ENCODE data around the gene HTR2C.
"Not testable (repeated sequence)": the region's sequence is repeated elsewhere in the genome, so short reads cannot be mapped to it uniquely, and the experiment has no call there.

DNA sequence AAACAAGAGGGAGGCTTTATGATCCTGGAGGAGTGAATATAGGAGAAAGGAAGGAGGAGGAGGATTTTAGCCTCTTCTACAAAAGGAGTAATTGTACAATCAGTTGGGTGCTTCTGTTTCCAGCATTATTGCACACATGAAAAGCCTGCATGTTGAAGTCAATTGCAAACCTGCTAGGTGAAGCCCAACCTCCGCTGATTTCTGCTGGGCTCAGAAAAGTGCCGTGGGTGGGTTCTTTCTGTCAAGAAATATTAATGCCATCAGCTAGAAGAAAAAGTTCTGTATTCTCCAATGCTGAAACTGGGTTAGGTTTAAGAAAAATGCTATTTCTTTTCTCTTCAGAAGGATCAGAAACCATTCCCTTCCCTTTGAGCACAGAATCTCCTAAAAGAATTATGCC is 349.4 kb downstream of the HTR2C start:
- TF ChIP-seq, protein P1, sequence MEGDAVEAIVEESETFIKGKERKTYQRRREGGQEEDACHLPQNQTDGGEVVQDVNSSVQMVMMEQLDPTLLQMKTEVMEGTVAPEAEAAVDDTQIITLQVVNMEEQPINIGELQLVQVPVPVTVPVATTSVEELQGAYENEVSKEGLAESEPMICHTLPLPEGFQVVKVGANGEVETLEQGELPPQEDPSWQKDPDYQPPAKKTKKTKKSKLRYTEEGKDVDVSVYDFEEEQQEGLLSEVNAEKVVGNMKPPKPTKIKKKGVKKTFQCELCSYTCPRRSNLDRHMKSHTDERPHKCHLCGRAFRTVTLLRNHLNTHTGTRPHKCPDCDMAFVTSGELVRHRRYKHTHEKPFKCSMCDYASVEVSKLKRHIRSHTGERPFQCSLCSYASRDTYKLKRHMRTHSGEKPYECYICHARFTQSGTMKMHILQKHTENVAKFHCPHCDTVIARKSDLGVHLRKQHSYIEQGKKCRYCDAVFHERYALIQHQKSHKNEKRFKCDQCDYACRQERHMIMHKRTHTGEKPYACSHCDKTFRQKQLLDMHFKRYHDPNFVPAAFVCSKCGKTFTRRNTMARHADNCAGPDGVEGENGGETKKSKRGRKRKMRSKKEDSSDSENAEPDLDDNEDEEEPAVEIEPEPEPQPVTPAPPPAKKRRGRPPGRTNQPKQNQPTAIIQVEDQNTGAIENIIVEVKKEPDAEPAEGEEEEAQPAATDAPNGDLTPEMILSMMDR (IDR thresholded peaks at IDR 0.05): not testable (repeated sequence)
- not testable (repeated sequence) for TF ChIP-seq EZH2, EZH2phosphoT487 (IDR thresholded peaks at IDR 0.05)
